ENCODE results near the gene CXCR5. TPM values are rescaled to one million over a fixed set of nuclear protein-coding genes. Genes with fewer than 3 reads are reported as not detected.

CXCR5 gene
- total RNA-seq, 1 donor from 2014 or later = 0.41 TPM

GRCh38 chr11:118896921-118897591 lies 13.4 kb downstream of the CXCR5 start:
- intact Hi-C loops (cut with micrococcal nuclease) = no loop called here

GRCh38 chr11:118897721-118898310 lies 14.1 kb downstream of the CXCR5 start:
- intact Hi-C loops (cut with micrococcal nuclease) = no loop called here

GRCh38 chr11:118898400-118899295 lies 15.0 kb downstream of the CXCR5 start:
- intact Hi-C loops (cut with micrococcal nuclease) = no loop called here

- intact Hi-C loops (cut with micrococcal nuclease) = no loop called here
Observed at GRCh38 chr11:118899296-118899688, 15.6 kb downstream of the CXCR5 start.

DNA sequence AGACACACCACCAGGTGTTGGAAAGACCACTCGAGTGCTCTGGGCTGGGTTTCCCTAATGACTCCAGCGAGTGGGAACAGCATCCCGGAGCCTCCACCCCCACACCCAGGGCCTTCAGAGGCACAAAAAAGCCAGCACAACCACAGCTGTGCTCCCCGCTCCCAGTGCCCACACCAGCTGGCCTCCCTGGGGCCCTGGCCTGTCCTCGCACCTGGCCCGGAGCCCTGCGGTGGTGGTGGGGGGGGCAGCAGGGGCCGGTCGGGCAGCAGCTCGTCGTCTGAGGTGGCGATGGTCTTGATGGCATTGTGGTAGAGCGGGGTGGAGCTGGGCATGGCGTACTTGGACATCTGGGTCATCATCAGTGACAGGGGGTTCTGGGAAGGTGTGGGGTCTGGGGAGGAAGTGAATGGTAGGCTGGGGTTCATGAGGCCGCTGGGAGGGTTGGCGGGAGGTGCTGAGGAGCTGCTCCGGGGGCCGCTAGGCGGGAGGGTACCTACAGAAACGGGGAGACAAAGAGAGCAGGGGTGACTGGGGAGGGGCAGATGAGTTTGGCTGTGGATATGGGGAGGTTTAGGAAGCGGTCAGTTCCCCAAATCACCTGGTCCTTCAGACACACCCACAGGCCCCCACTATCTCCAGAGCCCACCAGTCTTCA lies 16.1 kb downstream of the CXCR5 start:
- intact Hi-C loops (cut with micrococcal nuclease) = no loop called here

DNA sequence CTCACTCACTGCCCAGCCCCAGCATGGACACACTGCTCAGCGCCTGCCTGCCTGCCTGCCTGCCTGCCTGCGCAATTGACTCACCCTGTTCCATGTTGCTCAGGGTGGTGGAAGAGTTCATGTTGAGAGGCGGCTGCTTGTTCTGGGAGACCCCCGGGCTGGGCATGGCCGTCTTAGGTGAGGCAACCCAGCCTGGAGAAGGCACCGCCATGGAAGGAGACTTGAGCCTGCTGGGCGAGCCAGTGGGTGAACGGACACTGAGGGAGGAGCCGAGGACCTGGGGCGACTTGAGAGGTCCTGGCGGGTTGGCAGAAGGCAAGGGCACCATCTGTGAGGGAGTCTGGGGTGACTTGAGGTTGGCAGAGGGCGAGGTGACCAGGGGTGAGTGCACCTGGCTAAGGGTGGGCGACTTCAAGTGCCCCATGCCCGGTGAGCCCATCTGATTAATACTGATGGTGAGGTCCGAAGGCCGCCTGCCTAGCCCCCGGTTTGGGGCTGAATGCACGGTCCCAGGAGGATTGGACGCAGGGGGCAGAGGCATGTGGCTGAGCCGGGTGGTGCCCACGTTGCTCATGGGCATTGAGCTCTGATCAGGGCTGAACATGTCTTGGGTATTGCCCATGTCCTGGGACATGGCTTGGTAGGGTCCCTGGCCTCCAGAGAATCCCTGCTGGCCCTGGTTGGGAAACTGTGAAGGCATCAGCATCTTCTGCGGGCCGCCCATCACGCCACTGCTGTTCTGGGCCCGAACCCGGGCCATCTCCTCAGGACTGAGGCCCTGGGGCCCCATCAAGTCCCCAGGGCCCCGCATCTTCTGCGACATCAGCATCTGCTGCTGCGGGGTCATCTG lies 17.1 kb downstream of the CXCR5 start:
- intact Hi-C loops (cut with micrococcal nuclease) = no loop called here

GRCh38 chr11:118901494-118902335 lies 18.0 kb downstream of the CXCR5 start:
- intact Hi-C loops (cut with micrococcal nuclease) = no loop called here

DNA sequence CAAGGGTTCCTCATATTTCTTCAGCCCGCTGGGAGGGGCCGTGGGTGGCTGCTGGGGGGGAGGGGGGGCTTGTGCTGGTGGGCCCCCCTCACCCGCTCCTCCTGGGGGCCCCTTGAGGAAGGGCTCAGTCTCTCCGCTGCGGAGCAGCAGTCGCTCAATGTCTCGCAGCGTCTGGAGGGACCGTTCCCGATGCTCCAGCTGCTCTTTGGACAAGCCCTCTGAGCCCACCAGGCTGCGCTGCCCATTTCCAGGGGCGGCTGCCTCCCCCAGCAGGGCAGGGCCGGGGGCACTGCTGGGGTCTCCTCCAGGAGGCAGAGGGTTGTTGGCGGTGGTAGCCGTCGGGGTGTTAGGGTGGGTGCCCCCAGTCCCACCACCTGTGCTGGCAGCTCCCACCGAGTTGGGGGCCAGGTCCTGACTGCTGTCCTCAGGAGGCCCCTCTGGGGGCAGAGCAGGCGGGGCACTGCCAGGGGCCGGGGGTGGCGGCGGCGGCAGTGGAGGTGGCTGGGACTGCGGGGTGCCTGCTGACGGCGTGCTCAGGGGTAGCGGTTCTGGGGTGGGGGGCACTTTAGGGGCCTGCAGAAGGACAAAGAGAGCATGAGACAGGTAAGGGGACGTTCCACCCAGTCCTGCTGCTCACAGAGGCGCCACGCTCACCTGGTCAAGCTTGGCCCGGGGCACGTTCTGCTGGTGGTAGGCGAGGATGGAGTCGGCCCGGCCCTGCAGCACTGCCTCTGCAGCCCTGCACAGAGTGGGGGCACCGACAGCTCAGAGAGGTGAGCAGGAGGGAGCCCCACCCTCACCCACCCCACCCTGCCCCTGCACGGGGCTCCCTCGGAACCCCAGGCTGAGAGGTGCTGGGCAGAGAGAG lies 18.9 kb downstream of the CXCR5 start:
- intact Hi-C loops (cut with micrococcal nuclease) = no loop called here

GRCh38 chr11:118903204-118904015 lies 19.7 kb downstream of the CXCR5 start:
- intact Hi-C loops (cut with micrococcal nuclease) = no loop called here

DNA sequence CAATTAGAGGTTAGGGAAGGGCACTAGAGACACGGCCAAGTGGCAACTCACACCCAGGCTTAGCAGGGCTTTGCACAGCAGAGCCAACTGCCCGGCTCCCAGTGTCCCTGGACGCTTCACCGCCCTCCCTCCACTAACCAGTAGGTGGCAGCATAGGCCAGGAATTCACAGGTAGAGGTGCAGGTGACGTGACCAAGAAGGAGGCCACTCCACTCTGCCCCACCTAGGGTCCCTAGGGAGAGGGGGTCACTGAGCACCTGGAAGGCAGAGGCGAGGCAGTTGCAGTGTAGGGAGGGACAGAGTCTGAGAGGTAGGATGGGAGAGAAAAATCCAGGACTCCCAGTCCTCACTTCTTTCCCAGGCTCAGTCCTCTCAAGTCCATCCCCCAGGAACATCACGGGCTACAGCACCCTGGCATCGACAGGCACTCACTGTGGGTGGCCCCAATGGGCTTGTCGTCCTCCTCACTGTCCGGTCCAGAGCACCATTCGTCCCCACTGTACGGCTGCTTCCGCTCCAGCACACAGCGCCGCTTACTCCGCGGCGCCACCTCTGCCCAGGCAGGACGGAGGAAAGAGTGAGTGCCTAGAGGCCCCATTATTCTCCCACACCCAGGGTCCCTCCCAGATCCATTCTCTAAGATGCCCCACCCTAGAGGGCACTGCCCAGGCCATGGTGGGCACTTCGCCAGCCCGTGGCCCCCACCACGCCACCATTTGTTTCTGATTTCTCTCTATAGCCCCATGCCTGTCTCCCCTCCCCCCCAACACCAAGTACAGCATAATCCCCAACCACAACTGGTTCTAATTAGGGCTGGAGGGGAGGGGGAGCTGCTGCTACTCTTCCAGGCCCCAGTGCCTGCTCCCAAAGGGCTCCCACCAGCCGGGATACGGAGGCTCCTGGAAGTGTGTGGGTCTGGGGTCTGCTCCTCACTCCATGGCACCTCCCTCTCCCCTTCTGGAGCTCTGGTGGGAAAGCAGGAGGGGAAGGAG lies 23.7 kb downstream of the CXCR5 start:
- intact Hi-C loops (cut with micrococcal nuclease) = loop anchor here (1.0 kb wide), 2 partner anchors 23 to 49 kb away; partner anchors contain the start of gene UPK2

- intact Hi-C loops (cut with micrococcal nuclease) = no loop called here
Observed at GRCh38 chr11:118908264-118908663, 24.6 kb downstream of the CXCR5 start.

- intact Hi-C loops (cut with micrococcal nuclease) = no loop called here
Observed at GRCh38 chr11:118908901-118909618, 25.4 kb downstream of the CXCR5 start.

- intact Hi-C loops (cut with micrococcal nuclease) = no loop called here
Observed at GRCh38 chr11:118909619-118910308, 26.1 kb downstream of the CXCR5 start.

DNA sequence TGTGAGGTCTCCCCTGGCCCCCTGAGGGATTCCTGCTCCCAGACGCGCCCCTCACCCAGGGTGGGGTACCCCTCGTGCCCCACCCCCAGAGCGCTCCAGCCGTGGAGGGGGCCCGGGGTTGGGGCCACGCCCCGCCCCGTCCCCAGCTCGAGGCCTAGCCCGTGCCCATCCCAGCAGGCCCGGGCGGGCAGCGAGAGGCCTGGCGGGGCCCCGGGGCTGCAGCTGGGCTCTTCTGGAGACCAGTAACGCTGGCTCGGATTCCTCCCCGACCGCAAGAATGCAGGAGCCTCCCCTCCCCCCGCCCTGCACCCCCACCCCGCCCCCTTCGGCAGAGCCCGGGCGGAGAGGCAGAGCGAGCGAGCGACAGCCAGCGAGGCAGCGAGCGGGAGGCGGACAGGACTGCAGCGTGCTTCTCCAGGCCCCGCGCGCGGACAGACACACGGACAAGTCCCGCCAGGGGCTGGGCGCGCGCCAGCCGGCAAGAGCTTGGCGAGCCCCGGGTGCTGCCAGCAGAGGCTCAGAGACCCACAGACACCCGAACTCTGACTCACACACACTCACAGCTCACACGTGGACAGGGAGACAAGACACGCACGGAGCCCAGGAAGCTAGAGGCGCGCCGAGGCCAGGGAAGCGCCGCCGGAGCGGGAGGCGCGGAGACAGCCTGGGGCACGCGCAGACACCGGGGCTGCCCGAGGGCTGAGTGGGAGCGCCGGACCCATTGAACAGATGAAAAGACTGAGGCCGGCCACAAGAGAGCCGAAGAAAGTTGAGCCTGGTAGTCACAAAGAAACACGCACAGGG lies 26.8 kb downstream of the CXCR5 start:
- intact Hi-C loops (cut with micrococcal nuclease) = loop anchor here (1.0 kb wide), 1 partner anchor 147 kb away; the partner anchor contains the start of gene HYOU1

All from T-helper 2 cell treated with Interferon-gamma antibody and Interleukin-4, amounts not matched to agents 100 ng/mL and 5 ng/mL, for 36 hours (primary cell).